ENCODE data around the gene NDUFA11. TPM values are rescaled to one million over a fixed set of nuclear protein-coding genes. Genes with fewer than 3 reads are reported as not detected.

Gene NDUFA11
- total and polyA plus RNA-seq, 9 of the 15 experiments (the other 6 are each of a cell fraction or from before 2014, with no cell fraction given): 63.3 to 486 (median 274) TPM

DNA sequence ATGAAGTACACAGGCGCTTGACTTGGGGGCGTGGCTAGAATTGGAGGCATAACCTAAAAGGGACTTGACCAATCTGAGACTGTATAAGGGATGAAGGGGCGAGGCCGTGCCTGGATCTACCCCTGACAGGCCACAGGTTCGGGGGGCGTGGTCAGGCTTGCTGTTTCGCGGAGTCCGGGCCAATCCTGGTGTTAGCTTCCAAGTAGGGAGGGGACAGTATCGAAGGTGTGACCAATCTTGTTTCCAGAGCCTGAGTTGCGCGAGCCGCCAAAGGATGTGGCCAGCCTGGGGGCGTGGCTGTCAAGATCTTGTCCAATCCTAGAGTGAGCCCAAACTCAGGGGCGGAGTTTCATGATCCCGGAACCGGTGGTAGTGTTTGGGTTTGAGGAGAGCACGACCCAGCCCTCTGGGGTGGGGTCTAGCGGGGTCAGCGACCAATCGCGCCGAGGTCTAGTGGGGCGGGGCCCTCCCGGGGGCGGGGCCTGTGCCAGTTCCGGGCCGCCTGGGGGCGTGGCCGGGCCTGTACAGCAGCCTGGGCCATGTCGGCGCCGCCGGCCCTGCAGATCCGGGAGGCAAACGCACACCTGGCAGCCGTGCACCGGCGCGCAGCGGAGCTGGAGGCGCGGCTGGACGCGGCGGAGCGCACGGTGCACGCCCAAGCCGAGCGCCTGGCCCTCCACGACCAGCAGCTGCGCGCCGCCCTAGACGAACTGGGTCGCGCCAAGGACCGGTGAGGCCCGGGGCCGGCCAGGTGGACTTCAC lies 943 bp upstream of the NDUFA11 start, which contains the start of gene VMAC (continued):
- TF ChIP-seq, protein P1, sequence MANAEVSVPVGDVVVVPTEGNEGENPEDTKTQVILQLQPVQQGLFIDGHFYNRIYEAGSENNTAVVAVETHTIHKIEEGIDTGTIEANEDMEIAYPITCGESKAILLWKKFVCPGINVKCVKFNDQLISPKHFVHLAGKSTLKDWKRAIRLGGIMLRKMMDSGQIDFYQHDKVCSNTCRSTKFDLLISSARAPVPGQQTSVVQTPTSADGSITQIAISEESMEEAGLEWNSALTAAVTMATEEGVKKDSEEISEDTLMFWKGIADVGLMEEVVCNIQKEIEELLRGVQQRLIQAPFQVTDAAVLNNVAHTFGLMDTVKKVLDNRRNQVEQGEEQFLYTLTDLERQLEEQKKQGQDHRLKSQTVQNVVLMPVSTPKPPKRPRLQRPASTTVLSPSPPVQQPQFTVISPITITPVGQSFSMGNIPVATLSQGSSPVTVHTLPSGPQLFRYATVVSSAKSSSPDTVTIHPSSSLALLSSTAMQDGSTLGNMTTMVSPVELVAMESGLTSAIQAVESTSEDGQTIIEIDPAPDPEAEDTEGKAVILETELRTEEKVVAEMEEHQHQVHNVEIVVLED (CRISPR knock-in tag; IDR thresholded peaks at IDR 0.05): peak; percentile 27; the same call in 1 of the 2 replicates
- no peak for TF ChIP-seq POLR3G (IDR thresholded peaks at IDR 0.05; ENCODE audit: extremely low read depth, insufficient read length, insufficient replicate concordance)
- TF ChIP-seq ZNF311 (CRISPR knock-in tag; IDR thresholded peaks at IDR 0.05): no peak
- TF ChIP-seq NFE2L1 (tag; IDR thresholded peaks at IDR 0.05; ENCODE audit: borderline replicate concordance, low read depth): no peak
- no peak for TF ChIP-seq MIER1 (IDR thresholded peaks at IDR 0.05; ENCODE audit: low read depth)
- TF ChIP-seq, protein P2, sequence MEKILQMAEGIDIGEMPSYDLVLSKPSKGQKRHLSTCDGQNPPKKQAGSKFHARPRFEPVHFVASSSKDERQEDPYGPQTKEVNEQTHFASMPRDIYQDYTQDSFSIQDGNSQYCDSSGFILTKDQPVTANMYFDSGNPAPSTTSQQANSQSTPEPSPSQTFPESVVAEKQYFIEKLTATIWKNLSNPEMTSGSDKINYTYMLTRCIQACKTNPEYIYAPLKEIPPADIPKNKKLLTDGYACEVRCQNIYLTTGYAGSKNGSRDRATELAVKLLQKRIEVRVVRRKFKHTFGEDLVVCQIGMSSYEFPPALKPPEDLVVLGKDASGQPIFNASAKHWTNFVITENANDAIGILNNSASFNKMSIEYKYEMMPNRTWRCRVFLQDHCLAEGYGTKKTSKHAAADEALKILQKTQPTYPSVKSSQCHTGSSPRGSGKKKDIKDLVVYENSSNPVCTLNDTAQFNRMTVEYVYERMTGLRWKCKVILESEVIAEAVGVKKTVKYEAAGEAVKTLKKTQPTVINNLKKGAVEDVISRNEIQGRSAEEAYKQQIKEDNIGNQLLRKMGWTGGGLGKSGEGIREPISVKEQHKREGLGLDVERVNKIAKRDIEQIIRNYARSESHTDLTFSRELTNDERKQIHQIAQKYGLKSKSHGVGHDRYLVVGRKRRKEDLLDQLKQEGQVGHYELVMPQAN (IDR thresholded peaks at IDR 0.05; ENCODE audit: borderline replicate concordance): no peak
- TF ChIP-seq, protein P3, sequence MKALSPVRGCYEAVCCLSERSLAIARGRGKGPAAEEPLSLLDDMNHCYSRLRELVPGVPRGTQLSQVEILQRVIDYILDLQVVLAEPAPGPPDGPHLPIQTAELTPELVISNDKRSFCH (CRISPR knock-in tag; IDR thresholded peaks at IDR 0.05): no peak
- TF ChIP-seq, protein P3 (tag; IDR thresholded peaks at IDR 0.05): no peak
- TF ChIP-seq PRPF4 (IDR thresholded peaks at IDR 0.05; ENCODE audit: insufficient read depth, low read depth, low read length, poor library complexity, severe bottlenecking): no peak
- TF ChIP-seq, protein P4, sequence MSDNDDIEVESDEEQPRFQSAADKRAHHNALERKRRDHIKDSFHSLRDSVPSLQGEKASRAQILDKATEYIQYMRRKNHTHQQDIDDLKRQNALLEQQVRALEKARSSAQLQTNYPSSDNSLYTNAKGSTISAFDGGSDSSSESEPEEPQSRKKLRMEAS (CRISPR knock-in tag; IDR thresholded peaks at IDR 0.05): no peak; the same call in 1 of the 2 replicates
- TF ChIP-seq, protein P5, sequence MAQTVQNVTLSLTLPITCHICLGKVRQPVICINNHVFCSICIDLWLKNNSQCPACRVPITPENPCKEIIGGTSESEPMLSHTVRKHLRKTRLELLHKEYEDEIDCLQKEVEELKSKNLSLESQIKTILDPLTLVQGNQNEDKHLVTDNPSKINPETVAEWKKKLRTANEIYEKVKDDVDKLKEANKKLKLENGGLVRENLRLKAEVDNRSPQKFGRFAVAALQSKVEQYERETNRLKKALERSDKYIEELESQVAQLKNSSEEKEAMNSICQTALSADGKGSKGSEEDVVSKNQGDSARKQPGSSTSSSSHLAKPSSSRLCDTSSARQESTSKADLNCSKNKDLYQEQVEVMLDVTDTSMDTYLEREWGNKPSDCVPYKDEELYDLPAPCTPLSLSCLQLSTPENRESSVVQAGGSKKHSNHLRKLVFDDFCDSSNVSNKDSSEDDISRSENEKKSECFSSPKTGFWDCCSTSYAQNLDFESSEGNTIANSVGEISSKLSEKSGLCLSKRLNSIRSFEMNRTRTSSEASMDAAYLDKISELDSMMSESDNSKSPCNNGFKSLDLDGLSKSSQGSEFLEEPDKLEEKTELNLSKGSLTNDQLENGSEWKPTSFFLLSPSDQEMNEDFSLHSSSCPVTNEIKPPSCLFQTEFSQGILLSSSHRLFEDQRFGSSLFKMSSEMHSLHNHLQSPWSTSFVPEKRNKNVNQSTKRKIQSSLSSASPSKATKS (CRISPR knock-in tag; IDR thresholded peaks at IDR 0.05): no peak
- no peak for TF ChIP-seq PHB2 (IDR thresholded peaks at IDR 0.05; ENCODE audit: low read depth)
- TF ChIP-seq NR1H2 (CRISPR knock-in tag; IDR thresholded peaks at IDR 0.05): no peak
- TF ChIP-seq HMGN3 (IDR thresholded peaks at IDR 0.05; ENCODE audit: borderline replicate concordance, extremely low read depth, insufficient read length, low read depth, low read length): peak; percentile 38
- TF ChIP-seq ZNF507 (tag; conservative IDR thresholded peaks at IDR 0.05): no peak
- TF ChIP-seq ZBTB17 (CRISPR knock-in tag; IDR thresholded peaks at IDR 0.05): no peak
- TF ChIP-seq TEAD4 (IDR thresholded peaks at IDR 0.05; ENCODE audit: low read length): no peak; the same call in 1 of the 2 replicates
- TF ChIP-seq TEAD4 (CRISPR knock-in tag; IDR thresholded peaks at IDR 0.05; ENCODE audit: borderline replicate concordance): no peak
- peak; percentile 49 for TF ChIP-seq CHD1 (IDR thresholded peaks at IDR 0.05; ENCODE audit: low read length)
- no peak for TF ChIP-seq CBFB (CRISPR knock-in tag; IDR thresholded peaks at IDR 0.05)
- TF ChIP-seq ZNF41 (CRISPR knock-in tag; conservative IDR thresholded peaks at IDR 0.05): no peak

All from K562 (cell line).